HFF-Myc (cell line): ENCODE results near the gene CAPN10.

Experiments used
- DNase-seq: peaks from one replicate; pipeline ENCODE4 v3.0.0-alpha.2; 2011; ENCODE audit warnings: low read depth; ENCODE audit errors: extremely low read depth
- H3K4me3 ChIP-seq: replicated peaks from 2 replicates; pipeline ENCODE4 v1.5.1; 2011; ENCODE audit warnings: low read depth, mild to moderate bottlenecking, control low read depth, low read length
- CTCF ChIP-seq: IDR thresholded peaks from 2 replicates; pipeline ENCODE4 v1.5.1; 2012; ENCODE audit warnings: mild to moderate bottlenecking, low read depth, low read length, control low read depth; ENCODE audit errors: missing control alignments

The CAPN10 gene

GRCh38 chr2:240642806-240643092 lies 56.2 kb downstream of the CAPN10 start:
- no peak for DNase-seq
- no peak for TF ChIP-seq CTCF
- no peak overlapping the region for H3K4me3 ChIP-seq

- no peak overlapping the region for H3K4me3 ChIP-seq
- TF ChIP-seq CTCF: no peak
- DNase-seq: no peak
Observed at GRCh38 chr2:240643093-240643810, 56.7 kb downstream of the CAPN10 start.

- no peak overlapping the region for H3K4me3 ChIP-seq
- TF ChIP-seq CTCF: no peak
- DNase-seq: no peak
Observed at GRCh38 chr2:240643811-240644150, 57.2 kb downstream of the CAPN10 start.

GRCh38 chr2:240644171-240644651 lies 57.7 kb downstream of the CAPN10 start:
- no peak for TF ChIP-seq CTCF
- DNase-seq: no peak
- H3K4me3 ChIP-seq: no peak overlapping the region

- DNase-seq: no peak
- no peak for TF ChIP-seq CTCF
- no peak overlapping the region for H3K4me3 ChIP-seq
Observed at GRCh38 chr2:240644859-240645301, 58.3 kb downstream of the CAPN10 start.

- H3K4me3 ChIP-seq: no peak overlapping the region
- DNase-seq: no peak
- TF ChIP-seq CTCF: no peak
Observed at GRCh38 chr2:240645346-240645745, 58.8 kb downstream of the CAPN10 start.

GRCh38 chr2:240645801-240646175 lies 59.3 kb downstream of the CAPN10 start:
- no peak for TF ChIP-seq CTCF
- DNase-seq: no peak
- H3K4me3 ChIP-seq: no peak overlapping the region
